Spinal cord (tissue), 10 donors: ENCODE measurements around the gene MARF1. TPM values are rescaled to one million over a fixed set of nuclear protein-coding genes. Genes with fewer than 3 reads are reported as not detected.
"Not testable (repeated sequence)": the region's sequence is repeated elsewhere in the genome, so short reads cannot be mapped to it uniquely, and the experiment has no call there.

ENCODE experiments used
- DNase-seq, 6 donors: peaks; one replicate each; pipeline versions ENCODE4 v3.0.0 to v3.0.0-alpha.2; 2013 to 2015; ENCODE audit warnings: low spot score in 6 of 6, low read depth in 4 of 6
- H3K27ac ChIP-seq: one replicate; pipeline ENCODE4 v1.5.1; 2013; ENCODE audit warnings: low read depth, low read length, control low read depth
- H3K27me3 ChIP-seq: one replicate; pipeline ENCODE4 v1.6.1; 2013; ENCODE audit warnings: low read length; ENCODE audit not compliant: control insufficient read depth, insufficient read depth
- H3K36me3 ChIP-seq: one replicate; pipeline ENCODE4 v1.6.1; 2013; ENCODE audit warnings: low read length; ENCODE audit not compliant: control insufficient read depth, insufficient read depth
- H3K4me1 ChIP-seq: one replicate; pipeline ENCODE4 v1.6.1; 2013; ENCODE audit warnings: low read length; ENCODE audit not compliant: control insufficient read depth, insufficient read depth
- H3K4me3 ChIP-seq: one replicate; pipeline ENCODE4 v1.5.1; 2013; ENCODE audit warnings: low read depth, low read length, control low read depth
- H3K9me3 ChIP-seq: one replicate; pipeline ENCODE4 v1.6.1; 2013; ENCODE audit warnings: low read length; ENCODE audit not compliant: control insufficient read depth, insufficient read depth
- WGBS: methylation state at CpG from one replicate; pipeline ENCODE4 v1.1.5; 2013; ENCODE audit warnings: missing lambda C conversion rate; ENCODE audit not compliant: insufficient coverage; 5-methylcytosine and 5-hydroxymethylcytosine counted together
- polyA plus RNA-seq, 2 donors: library from polyadenylated mRNA; unstranded; fragments of 120-200 nt; gene quantifications; one replicate each; pipeline ENCODE4 v1.2.1, GENCODE V29; 2013; ENCODE audit not compliant: insufficient read length in 2 of 2
- total RNA-seq, 2 donors: library from RNA; depleted of rRNA in 1 of 2; stranded (reverse); fragments of 120-200 nt in 1 of 2; fragments of >200 nt in 1 of 2; gene quantifications; one replicate each; pipeline versions ENCODE4 v1.2.3 to v1.2.4, GENCODE V29; 2013 to 2014
- donor health status: healthy.

Gene MARF1
- total and polyA plus RNA-seq, 4 donors, result 21.8 to 41.8 (median 33.2) TPM

GRCh38 chr16:15676506-15676905, 33.6 kb upstream of the MARF1 start:
- peaks cover 45% of the 10 kb centered on the region for H3K4me1 ChIP-seq
- no peak overlapping the region for H3K4me3 ChIP-seq
- WGBS, result 72% methylated on average over 10 of the region's 10 CpGs
- no peaks in the 10 kb centered on the region for H3K27me3 ChIP-seq
- peaks cover 27% of the 10 kb centered on the region for H3K36me3 ChIP-seq
- no peak overlapping the region for H3K27ac ChIP-seq
- no peak for DNase-seq
- no peaks in the 10 kb centered on the region for H3K9me3 ChIP-seq

DNA sequence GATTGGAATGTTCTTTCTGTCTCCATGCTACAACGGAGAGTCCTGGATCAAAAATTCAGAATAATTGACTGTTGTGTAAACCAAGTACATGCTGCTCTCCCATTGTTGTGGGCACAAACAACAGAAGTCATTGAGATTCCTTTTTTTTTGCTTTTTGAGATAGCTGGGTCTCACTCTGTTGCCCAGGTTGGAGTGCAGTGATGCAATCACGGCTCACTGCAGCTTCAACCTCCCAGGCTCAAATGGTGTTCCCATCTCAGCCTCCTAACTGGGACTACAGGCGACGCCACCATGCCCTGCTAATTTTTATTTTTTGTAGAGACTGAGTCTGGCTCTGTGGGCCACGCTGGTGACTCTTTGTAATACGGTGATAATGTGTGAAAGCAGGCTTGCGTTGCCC, 31.6 kb upstream of the MARF1 start:
- Histone ChIP-seq H3K4me3 (no peak overlapping the region), H3K36me3 (peaks cover 29% of the 10 kb centered on the region), H3K4me1 (peaks cover 49% of the 10 kb centered on the region), H3K27ac (peak overlapping the region; percentile 95), H3K9me3 (no peaks in the 10 kb centered on the region), H3K27me3 (no peaks in the 10 kb centered on the region)
- DNase-seq, result no peak
- WGBS, result 88% methylated on average over 7 of the region's 7 CpGs

GRCh38 chr16:15672514-15673167, 29.7 kb upstream of the MARF1 start:
- Histone ChIP-seq H3K36me3 (peaks cover 33% of the 10 kb centered on the region), H3K4me1 (peaks cover 49% of the 10 kb centered on the region), H3K4me3 (peak overlapping the region; percentile 16), H3K9me3 (no peaks in the 10 kb centered on the region), H3K27me3 (no peaks in the 10 kb centered on the region), H3K27ac (peak overlapping the region; percentile 95)
- WGBS, result 23% methylated on average over 9 of the region's 20 CpGs
- DNase-seq, result peak; percentile 48 to 89 (median 62)

DNA sequence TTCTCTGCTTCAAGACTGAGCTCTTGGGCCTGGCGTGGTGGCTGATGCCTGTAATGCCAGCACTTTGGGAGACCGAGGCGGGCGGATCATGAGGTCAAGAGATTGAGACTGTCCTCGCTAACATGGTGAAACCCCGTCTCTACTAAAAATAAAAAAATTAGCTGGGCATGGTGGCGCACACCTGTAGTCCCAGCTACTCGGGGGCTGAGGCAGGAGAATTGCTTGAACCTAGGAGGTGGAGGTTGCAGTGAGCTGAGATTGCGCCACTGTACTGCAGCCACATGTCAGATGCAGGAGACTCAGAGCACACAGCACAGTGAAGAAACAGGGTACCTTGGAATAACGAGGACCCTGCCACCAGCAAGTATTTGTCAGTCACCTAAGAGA, 29.2 kb upstream of the MARF1 start:
- not testable (repeated sequence) for H3K9me3 ChIP-seq, H3K27me3 ChIP-seq, DNase-seq, H3K4me3 ChIP-seq
- Histone ChIP-seq H3K27ac (peak overlapping the region; percentile 95), H3K4me1 (peaks cover 49% of the 10 kb centered on the region), H3K36me3 (peaks cover 33% of the 10 kb centered on the region)
- WGBS, result 67% methylated on average over 6 of the region's 10 CpGs

- DNase-seq, result no peak
- H3K9me3 ChIP-seq, result no peaks in the 10 kb centered on the region
- H3K4me1 ChIP-seq, result peaks cover 48% of the 10 kb centered on the region
- H3K36me3 ChIP-seq, result peaks cover 35% of the 10 kb centered on the region
- H3K27me3 ChIP-seq, result no peaks in the 10 kb centered on the region
- H3K4me3 ChIP-seq, result no peak overlapping the region
- WGBS, result 100% methylated on average over 4 of the region's 8 CpGs
- H3K27ac ChIP-seq, result peak overlapping the region; percentile 95
These were observed 28.7 kb upstream of the MARF1 start for GRCh38 chr16:15671530-15672117.

DNA sequence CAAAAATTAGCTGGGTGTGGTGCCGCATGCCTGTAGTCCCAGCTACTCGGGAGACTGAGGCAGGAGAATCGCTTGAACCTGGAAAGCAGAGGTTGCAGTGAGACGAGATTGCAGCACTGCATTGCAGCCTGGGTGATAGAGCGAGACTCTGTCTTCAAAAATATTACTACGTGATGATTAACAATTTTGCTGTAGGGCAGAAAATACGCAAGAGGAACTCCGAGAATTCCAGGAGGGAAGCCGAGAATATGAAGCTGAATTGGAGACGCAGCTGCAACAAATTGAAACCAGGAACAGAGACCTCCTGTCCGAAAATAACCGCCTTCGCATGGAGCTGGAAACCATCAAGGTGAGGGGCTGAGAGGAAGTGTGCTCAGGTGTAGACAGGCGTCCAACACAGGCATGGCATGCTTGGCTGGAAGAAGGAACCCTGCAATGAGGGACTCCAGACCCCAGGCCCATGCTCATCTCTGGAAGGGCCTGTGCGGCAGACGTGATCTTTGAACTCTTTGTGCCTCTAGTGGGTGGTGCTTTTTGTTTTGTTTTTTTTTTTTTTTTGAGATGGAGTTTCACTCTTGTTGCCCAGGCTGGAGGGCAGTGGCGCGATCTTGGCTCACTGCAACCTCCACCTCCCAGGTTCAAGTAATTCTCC, 24.3 kb upstream of the MARF1 start:
- Histone ChIP-seq H3K27ac (no peak overlapping the region), H3K27me3 (no peaks in the 10 kb centered on the region), H3K9me3 (no peaks in the 10 kb centered on the region), H3K4me1 (peaks cover 11% of the 10 kb centered on the region), H3K4me3 (no peak overlapping the region), H3K36me3 (peaks cover 52% of the 10 kb centered on the region)
- DNase-seq, result no peak
- 97% methylated on average over 14 of the region's 18 CpGs for WGBS

DNA sequence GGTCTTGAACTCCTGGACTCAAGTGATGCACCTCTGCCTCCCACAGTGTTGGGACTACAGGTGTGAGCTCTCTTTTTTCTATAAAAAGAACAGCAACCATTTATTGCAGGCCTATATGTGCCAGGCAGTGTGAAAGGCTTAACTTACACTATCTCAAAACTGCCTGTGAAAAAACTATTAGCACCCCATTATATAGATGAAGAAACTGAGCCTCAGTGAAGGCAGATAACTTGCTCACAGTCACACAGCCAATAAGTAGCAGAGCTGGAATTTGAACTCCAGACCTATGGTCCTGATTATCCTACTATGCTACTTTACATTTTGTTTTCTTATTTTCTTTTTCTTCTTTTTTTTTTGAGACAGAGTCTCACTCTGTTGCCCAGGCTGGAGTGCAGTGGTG, 22.2 kb upstream of the MARF1 start:
- no peaks in the 10 kb centered on the region for H3K4me1 ChIP-seq
- peaks cover 49% of the 10 kb centered on the region for H3K36me3 ChIP-seq
- no peaks in the 10 kb centered on the region for H3K27me3 ChIP-seq
- H3K27ac ChIP-seq, result no peak overlapping the region
- no peak overlapping the region for H3K4me3 ChIP-seq
- no peaks in the 10 kb centered on the region for H3K9me3 ChIP-seq
- no peak for DNase-seq

GRCh38 chr16:15660203-15660601, 17.2 kb upstream of the MARF1 start:
- Histone ChIP-seq H3K4me3 (no peak overlapping the region), H3K4me1 (no peaks in the 10 kb centered on the region), H3K36me3 (peaks cover 13% of the 10 kb centered on the region), H3K27ac (no peak overlapping the region), H3K27me3 (no peaks in the 10 kb centered on the region), H3K9me3 (no peaks in the 10 kb centered on the region)
- 97% methylated on average over 4 of the region's 5 CpGs for WGBS
- DNase-seq, result no peak

- WGBS, result 93% methylated on average over 5 of the region's 5 CpGs
- no peak overlapping the region for H3K4me3 ChIP-seq
- no peaks in the 10 kb centered on the region for H3K4me1 ChIP-seq
- H3K36me3 ChIP-seq, result peaks cover 7% of the 10 kb centered on the region
- no peak for DNase-seq
- H3K27me3 ChIP-seq, result no peaks in the 10 kb centered on the region
- H3K9me3 ChIP-seq, result no peaks in the 10 kb centered on the region
- H3K27ac ChIP-seq, result no peak overlapping the region
These were observed 15.6 kb upstream of the MARF1 start for GRCh38 chr16:15658556-15658955.

DNA sequence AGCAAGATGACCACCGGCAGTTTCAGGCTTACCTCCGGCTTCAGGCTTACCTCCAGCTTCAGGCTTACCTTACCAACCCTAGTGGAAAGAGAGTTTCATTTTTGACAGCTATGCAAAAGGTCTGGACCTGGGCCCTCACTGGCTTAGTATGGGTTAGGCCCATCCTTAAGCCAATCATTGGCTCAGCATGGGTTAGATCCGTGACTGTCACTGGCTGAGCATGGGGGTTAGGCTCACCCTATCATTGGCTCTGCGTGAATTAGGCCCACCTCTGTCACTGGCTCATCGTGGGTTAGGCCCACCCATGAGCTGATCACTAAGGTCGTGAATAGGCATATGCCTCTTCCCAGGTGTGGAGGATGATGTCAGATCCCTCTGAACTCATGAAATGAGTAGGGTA, 15.2 kb upstream of the MARF1 start:
- H3K4me3 ChIP-seq, result no peak overlapping the region
- no peak for DNase-seq
- no peak overlapping the region for H3K27ac ChIP-seq
- no peaks in the 10 kb centered on the region for H3K27me3 ChIP-seq
- no peaks in the 10 kb centered on the region for H3K4me1 ChIP-seq
- H3K36me3 ChIP-seq, result peaks cover 7% of the 10 kb centered on the region
- no peaks in the 10 kb centered on the region for H3K9me3 ChIP-seq
- 93% methylated on average over 2 of the region's 6 CpGs for WGBS
